ENCODE results near the gene ALG14. TPM values are rescaled to one million over a fixed set of nuclear protein-coding genes. Genes with fewer than 3 reads are reported as not detected.

The ALG14 gene
- total and polyA plus RNA-seq, 4 donors, result 1.0 to 16.6 (median 1.9) TPM

DNA sequence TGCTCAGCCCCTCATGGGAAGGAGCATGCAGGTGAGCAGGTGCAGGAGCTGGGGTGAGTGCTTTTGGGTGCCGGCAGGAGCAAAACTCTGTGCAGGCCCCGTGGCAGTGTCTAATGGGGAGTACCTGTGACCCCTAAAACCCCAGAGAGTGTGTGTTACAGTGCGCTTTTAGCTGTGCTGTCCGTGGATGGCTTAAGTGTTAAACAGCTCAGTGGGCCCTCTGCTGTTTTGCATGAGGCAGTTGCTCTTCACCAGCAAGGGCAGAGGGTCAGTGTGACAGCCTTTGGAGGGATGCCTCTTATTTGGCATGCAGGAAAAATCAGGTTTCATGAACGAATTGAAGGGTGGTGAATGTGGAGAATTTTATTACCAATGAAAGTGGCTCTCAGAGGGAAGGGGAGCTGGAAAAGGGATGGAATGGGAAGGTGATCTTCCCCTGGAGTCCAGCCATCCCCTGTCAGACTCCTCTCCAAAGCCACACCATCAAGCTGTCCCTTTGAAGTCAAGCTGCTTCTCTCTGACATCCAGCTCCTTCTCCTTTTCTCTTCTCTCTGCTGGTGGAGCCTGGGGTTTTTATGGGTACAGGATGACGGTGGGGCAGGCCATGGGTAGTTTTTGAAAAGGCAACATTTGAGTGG lies 17.0 kb upstream of the ALG14 start:
- Histone ChIP-seq H3K9ac (ENCODE audit: low read depth in 1 of 2, low read length in 2 of 2) (no peak overlapping the region), H3K27ac (ENCODE audit: low read depth in 1 of 2, low read length in 2 of 2) (no peak overlapping the region), H3K4me1 (ENCODE audit: control insufficient read depth in 4 of 4, insufficient read depth in 4 of 4, low read length in 3 of 4) (peaks cover 0 to 6% (median 3%) of the 10 kb centered on the region in 4 donors), H3K4me3 (ENCODE audit: low read depth in 1 of 3, low read length in 3 of 3) (no peak overlapping the region), H3K27me3 (ENCODE audit: control insufficient read depth in 4 of 4, insufficient read depth in 4 of 4, low read length in 3 of 4) (no peaks in the 10 kb centered on the region), H3K36me3 (ENCODE audit: control insufficient read depth in 4 of 4, insufficient read depth in 3 of 4, low read depth in 1 of 4, low read length in 3 of 4) (no peaks in the 10 kb centered on the region), H3K9me3 (ENCODE audit: control insufficient read depth in 4 of 4, low read length in 3 of 4) (no peaks in the 10 kb centered on the region)
- WGBS, result 95% methylated on average over 6 of the region's 6 CpGs
- DNase-seq (ENCODE audit: low spot score), result no peak
- TF ChIP-seq, protein P1, sequence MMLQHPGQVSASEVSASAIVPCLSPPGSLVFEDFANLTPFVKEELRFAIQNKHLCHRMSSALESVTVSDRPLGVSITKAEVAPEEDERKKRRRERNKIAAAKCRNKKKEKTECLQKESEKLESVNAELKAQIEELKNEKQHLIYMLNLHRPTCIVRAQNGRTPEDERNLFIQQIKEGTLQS (IDR thresholded peaks at IDR 0.05), result no peak
- TF ChIP-seq SP1 (IDR thresholded peaks at IDR 0.05), result no peak
- TF ChIP-seq, protein P2, sequence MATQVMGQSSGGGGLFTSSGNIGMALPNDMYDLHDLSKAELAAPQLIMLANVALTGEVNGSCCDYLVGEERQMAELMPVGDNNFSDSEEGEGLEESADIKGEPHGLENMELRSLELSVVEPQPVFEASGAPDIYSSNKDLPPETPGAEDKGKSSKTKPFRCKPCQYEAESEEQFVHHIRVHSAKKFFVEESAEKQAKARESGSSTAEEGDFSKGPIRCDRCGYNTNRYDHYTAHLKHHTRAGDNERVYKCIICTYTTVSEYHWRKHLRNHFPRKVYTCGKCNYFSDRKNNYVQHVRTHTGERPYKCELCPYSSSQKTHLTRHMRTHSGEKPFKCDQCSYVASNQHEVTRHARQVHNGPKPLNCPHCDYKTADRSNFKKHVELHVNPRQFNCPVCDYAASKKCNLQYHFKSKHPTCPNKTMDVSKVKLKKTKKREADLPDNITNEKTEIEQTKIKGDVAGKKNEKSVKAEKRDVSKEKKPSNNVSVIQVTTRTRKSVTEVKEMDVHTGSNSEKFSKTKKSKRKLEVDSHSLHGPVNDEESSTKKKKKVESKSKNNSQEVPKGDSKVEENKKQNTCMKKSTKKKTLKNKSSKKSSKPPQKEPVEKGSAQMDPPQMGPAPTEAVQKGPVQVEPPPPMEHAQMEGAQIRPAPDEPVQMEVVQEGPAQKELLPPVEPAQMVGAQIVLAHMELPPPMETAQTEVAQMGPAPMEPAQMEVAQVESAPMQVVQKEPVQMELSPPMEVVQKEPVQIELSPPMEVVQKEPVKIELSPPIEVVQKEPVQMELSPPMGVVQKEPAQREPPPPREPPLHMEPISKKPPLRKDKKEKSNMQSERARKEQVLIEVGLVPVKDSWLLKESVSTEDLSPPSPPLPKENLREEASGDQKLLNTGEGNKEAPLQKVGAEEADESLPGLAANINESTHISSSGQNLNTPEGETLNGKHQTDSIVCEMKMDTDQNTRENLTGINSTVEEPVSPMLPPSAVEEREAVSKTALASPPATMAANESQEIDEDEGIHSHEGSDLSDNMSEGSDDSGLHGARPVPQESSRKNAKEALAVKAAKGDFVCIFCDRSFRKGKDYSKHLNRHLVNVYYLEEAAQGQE (IDR thresholded peaks at IDR 0.05), result no peak
- no peak for TF ChIP-seq JUND (IDR thresholded peaks at IDR 0.05)
- TF ChIP-seq YY1 (IDR thresholded peaks at IDR 0.05), result no peak
- no peak for TF ChIP-seq RAD21 (IDR thresholded peaks at IDR 0.05)
- no peak for TF ChIP-seq TAF1 (conservative IDR thresholded peaks at IDR 0.05)
- TF ChIP-seq FOXA1 (IDR thresholded peaks at IDR 0.05), result no peak
- TF ChIP-seq, protein P3, sequence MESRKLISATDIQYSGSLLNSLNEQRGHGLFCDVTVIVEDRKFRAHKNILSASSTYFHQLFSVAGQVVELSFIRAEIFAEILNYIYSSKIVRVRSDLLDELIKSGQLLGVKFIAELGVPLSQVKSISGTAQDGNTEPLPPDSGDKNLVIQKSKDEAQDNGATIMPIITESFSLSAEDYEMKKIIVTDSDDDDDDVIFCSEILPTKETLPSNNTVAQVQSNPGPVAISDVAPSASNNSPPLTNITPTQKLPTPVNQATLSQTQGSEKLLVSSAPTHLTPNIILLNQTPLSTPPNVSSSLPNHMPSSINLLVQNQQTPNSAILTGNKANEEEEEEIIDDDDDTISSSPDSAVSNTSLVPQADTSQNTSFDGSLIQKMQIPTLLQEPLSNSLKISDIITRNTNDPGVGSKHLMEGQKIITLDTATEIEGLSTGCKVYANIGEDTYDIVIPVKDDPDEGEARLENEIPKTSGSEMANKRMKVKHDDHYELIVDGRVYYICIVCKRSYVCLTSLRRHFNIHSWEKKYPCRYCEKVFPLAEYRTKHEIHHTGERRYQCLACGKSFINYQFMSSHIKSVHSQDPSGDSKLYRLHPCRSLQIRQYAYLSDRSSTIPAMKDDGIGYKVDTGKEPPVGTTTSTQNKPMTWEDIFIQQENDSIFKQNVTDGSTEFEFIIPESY (IDR thresholded peaks at IDR 0.05), result no peak
- TF ChIP-seq RXRA (IDR thresholded peaks at IDR 0.05), result no peak
- no peak for TF ChIP-seq HNF4G (IDR thresholded peaks at IDR 0.05)
- TF ChIP-seq, protein P4, sequence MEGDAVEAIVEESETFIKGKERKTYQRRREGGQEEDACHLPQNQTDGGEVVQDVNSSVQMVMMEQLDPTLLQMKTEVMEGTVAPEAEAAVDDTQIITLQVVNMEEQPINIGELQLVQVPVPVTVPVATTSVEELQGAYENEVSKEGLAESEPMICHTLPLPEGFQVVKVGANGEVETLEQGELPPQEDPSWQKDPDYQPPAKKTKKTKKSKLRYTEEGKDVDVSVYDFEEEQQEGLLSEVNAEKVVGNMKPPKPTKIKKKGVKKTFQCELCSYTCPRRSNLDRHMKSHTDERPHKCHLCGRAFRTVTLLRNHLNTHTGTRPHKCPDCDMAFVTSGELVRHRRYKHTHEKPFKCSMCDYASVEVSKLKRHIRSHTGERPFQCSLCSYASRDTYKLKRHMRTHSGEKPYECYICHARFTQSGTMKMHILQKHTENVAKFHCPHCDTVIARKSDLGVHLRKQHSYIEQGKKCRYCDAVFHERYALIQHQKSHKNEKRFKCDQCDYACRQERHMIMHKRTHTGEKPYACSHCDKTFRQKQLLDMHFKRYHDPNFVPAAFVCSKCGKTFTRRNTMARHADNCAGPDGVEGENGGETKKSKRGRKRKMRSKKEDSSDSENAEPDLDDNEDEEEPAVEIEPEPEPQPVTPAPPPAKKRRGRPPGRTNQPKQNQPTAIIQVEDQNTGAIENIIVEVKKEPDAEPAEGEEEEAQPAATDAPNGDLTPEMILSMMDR (IDR thresholded peaks at IDR 0.05; ENCODE audit: low read depth, low read length, missing input control), result no peak
- TF ChIP-seq EGR1 (IDR thresholded peaks at IDR 0.05; ENCODE audit: low read depth in 2 of 2), result no peak
- TF ChIP-seq, protein P5, sequence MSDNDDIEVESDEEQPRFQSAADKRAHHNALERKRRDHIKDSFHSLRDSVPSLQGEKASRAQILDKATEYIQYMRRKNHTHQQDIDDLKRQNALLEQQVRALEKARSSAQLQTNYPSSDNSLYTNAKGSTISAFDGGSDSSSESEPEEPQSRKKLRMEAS (IDR thresholded peaks at IDR 0.05), result no peak
- TF ChIP-seq FOXA2 (IDR thresholded peaks at IDR 0.05), result no peak
- TF ChIP-seq GABPA (IDR thresholded peaks at IDR 0.05 in 1 of 2, conservative IDR thresholded peaks at IDR 0.05 in 1 of 2), result no peak
- TF ChIP-seq NR2F2 (IDR thresholded peaks at IDR 0.05), result no peak
- TF ChIP-seq HNF4A (conservative IDR thresholded peaks at IDR 0.05), result no peak
